ENCODE data around the gene SYNDIG1.

- no peak for TF ChIP-seq ELF4 (IDR thresholded peaks at IDR 0.05)
- no peak for TF ChIP-seq SP1 (IDR thresholded peaks at IDR 0.05)
- no peak for TF ChIP-seq BHLHE40 (IDR thresholded peaks at IDR 0.05; ENCODE audit: borderline replicate concordance)
- no peak for TF ChIP-seq TARDBP (IDR thresholded peaks at IDR 0.05)
- TF ChIP-seq ARNT (IDR thresholded peaks at IDR 0.05): no peak
- TF ChIP-seq FOXM1 (IDR thresholded peaks at IDR 0.05; ENCODE audit: borderline replicate concordance): no peak
- TF ChIP-seq FOXK2 (IDR thresholded peaks at IDR 0.05): no peak
- TF ChIP-seq SUZ12 (IDR thresholded peaks at IDR 0.05): no peak
- TF ChIP-seq NFRKB (IDR thresholded peaks at IDR 0.05): no peak
Observed at GRCh38 chr20:24588047-24588635, 118.7 kb downstream of the SYNDIG1 start.
